Measurements from ENCODE around the gene PRKCH. TPM values are rescaled to one million over a fixed set of nuclear protein-coding genes. Genes with fewer than 3 reads are reported as not detected.

Gene PRKCH
- total and polyA plus RNA-seq, 2 of the 13 experiments (the other 11 are each of a cell fraction or from before 2014, with no cell fraction given): 0.48 to 1.3 TPM

GRCh38 chr14:61561657-61562276 lies 240.4 kb downstream of the PRKCH start (continued):
- no peak for TF ChIP-seq PRDM4 (CRISPR knock-in tag; IDR thresholded peaks at IDR 0.05; ENCODE audit: borderline replicate concordance)
- TF ChIP-seq TFDP1 (CRISPR knock-in tag; IDR thresholded peaks at IDR 0.05; ENCODE audit: borderline replicate concordance): 0 out of 2 replicates have a peak, but pooled peaks have one; percentile 61
- no peak for TF ChIP-seq ZNF639 (CRISPR knock-in tag; conservative IDR thresholded peaks at IDR 0.05)
- TF ChIP-seq ZNF576 (CRISPR knock-in tag; IDR thresholded peaks at IDR 0.05): no peak
- peak; percentile 66 for TF ChIP-seq POLR2AphosphoS5 (IDR thresholded peaks at IDR 0.05; ENCODE audit: low read depth, low read length)
- peak; percentile 83 for TF ChIP-seq PATZ1 (CRISPR knock-in tag; IDR thresholded peaks at IDR 0.05)
- TF ChIP-seq ZNF333 (CRISPR knock-in tag; IDR thresholded peaks at IDR 0.05; ENCODE audit: borderline replicate concordance): peak; percentile 49; the same call in 1 of the 2 replicates
- TF ChIP-seq ZNF556 (CRISPR knock-in tag; IDR thresholded peaks at IDR 0.05; ENCODE audit: borderline replicate concordance): peak; percentile 75; the same call in 1 of the 2 replicates
- peak; percentile 80; the same call in 1 of the 2 replicates for TF ChIP-seq ZNF788 (CRISPR knock-in tag; IDR thresholded peaks at IDR 0.05; ENCODE audit: borderline replicate concordance)
- no peak for TF ChIP-seq ZFP62 (CRISPR knock-in tag; IDR thresholded peaks at IDR 0.05)
- TF ChIP-seq DNMT1 (CRISPR knock-in tag; IDR thresholded peaks at IDR 0.05): no peak
- TF ChIP-seq CENPT (CRISPR knock-in tag; IDR thresholded peaks at IDR 0.05; ENCODE audit: low read depth): no peak
- TF ChIP-seq ZNF530 (CRISPR knock-in tag; IDR thresholded peaks at IDR 0.05; ENCODE audit: low read depth): no peak
- no peak for TF ChIP-seq ZNF569 (CRISPR knock-in tag; IDR thresholded peaks at IDR 0.05; ENCODE audit: borderline replicate concordance)
- TF ChIP-seq ZNF44 (CRISPR knock-in tag; IDR thresholded peaks at IDR 0.05): no peak
- no peak for TF ChIP-seq ZBTB3 (CRISPR knock-in tag; IDR thresholded peaks at IDR 0.05; ENCODE audit: borderline replicate concordance, low read depth)
- TF ChIP-seq U2AF2 (IDR thresholded peaks at IDR 0.05; ENCODE audit: low read depth, low read length): 0 out of 2 replicates have a peak, but pooled peaks have one; percentile 23
- TF ChIP-seq FOSL1 (CRISPR knock-in tag; IDR thresholded peaks at IDR 0.05; ENCODE audit: borderline replicate concordance): peak; percentile 35; the same call in 1 of the 2 replicates
- peak in 1 of 2 experiments; percentile 66; a peak in 1 of 4 replicates for TF ChIP-seq ATF4 (CRISPR knock-in tag; IDR thresholded peaks at IDR 0.05)
- TF ChIP-seq ATF7-NPFF (CRISPR knock-in tag; IDR thresholded peaks at IDR 0.05; ENCODE audit: low read depth): no peak; the same call in 1 of the 2 replicates
